Measurements from ENCODE around the gene SPTBN5.

DNA sequence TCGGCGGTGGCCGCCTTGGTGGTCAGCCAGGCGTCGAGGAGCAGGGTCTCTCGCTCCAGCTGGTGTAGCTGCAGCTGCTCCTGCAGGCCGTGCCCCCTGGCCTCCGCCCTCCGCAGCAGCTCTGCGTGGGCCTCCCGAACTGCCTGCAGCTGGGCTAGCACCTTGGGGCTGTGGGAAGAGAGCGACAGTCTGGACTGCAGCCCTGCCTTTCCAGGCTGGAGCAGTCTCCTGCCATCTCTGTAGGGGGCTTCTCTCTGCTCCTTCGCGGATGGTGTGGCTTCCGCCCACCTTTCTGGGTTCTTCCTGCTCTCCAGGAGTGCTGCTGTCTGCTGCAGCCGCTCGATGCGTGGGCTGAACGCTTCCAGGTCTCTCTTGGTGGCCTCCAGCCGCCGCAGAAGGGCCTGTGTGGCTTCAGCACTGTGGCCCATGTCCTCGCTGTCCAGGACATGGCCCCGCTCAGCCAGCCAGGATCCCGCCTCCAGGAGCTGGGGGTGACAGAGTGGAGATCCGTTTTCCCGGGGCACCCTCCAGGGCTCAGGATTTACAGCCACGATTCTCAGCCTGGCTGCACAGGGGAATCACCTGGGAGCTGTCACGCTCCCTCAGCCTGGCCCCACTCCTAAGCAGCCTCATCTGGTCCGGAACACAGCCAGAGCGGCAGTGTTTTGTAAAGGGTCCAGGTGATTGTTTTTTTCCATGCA is 38.4 kb downstream of the SPTBN5 start:
- TF ChIP-seq POLR2A (IDR thresholded peaks at IDR 0.05), result no peak
- TF ChIP-seq CTCF (IDR thresholded peaks at IDR 0.05), result no peak
